HG02571 (cell line): ENCODE measurements around the gene INPP5J.
"Not testable (repeated sequence)": the region's sequence is repeated elsewhere in the genome, so short reads cannot be mapped to it uniquely, and the experiment has no call there.

Source experiments
- ATAC-seq: cut with Tn5 transposase; IDR thresholded peaks from one replicate; pipeline ENCODE4 v1.9.1; 2021; ENCODE audit warnings: mild to moderate bottlenecking, moderate library complexity; ENCODE audit not compliant: unreplicated experiment

The INPP5J gene

DNA sequence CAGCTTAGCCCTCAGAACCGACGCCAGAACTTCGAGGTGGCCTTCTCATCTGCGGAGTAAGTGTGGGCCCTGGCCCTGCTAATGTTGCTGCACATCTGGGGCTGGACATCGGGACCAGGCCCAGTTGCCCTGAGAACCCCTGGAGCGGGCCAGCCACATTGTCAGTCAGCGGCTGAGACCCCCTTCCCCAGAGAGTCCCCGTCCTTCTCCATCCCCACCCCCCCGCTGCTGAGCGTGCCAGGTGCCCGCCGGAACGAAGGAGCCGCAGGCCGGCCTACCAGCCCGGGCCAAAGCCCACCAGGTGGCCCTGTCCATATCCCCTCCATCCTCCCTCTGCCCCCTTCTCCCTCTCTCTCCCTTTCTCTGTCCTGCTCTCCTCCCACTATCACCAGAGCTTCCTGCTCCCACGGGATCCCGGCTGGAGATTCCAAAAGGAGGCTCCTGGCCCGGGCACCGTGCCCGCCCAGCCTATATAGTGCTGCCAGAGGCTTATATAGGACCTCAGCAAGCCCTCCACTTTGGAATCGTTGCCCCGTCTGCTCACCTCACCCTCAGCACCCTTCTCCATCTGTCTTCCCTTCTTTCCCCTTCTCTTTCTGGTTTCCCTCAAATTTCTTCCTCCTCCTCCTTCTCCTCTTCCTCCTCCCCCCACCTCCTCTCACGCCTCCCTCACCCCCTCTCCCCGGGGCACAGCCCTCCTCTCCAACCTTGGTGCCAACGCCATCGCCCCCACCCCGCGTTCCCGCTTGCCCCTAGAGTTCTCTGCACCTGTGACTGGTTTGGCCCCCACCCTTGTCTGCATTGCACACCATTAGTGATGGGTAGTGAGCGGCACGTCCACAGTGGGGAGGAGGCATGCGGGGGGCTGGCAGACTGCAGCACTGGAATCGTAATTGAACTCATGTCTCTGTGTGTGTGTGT is 22.7 kb upstream of the INPP5J start:
- no peak for ATAC-seq

- no peak for ATAC-seq
Measured at GRCh38 chr22:31100762-31101525, 21.8 kb upstream of the INPP5J start.

GRCh38 chr22:31102441-31103081 is 20.2 kb upstream of the INPP5J start:
- no peak for ATAC-seq

- ATAC-seq, result no peak
Measured at GRCh38 chr22:31103111-31103510, 19.7 kb upstream of the INPP5J start.

DNA sequence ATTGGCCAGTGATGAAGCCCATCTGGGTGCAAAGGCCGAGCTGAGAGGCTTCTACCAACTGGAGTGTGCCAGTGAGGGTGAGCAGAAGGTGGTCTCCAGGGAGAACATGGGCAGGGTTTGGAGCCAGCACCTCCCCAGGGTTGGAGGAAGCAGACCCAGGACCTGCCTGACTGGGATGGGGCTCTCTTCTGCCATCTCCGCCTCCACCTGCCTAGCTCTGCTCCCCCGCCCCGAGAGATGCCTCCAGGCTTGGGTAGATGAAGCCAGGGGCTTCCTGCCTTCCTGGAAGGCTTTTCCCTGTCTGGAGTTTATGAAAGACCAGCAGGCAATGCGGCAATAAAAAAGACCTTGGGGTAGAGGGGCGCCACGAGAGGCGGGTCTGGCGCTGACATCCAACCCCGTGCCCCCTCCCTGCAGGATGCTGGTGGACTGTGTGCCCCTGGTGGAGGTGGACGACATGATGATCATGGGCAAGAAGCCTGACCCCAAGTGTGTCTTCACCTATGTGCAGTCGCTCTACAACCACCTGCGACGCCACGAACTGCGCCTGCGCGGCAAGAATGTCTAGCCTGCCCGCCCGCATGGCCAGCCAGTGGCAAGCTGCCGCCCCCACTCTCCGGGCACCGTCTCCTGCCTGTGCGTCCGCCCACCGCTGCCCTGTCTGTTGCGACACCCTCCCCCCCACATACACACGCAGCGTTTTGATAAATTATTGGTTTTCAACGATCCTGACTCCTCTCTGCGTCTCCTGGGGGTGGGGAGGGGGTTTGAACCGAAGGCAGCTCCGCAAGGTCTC is 18.7 kb upstream of the INPP5J start:
- ATAC-seq, result no peak

- no peak for ATAC-seq
Measured at GRCh38 chr22:31104869-31105268, 17.9 kb upstream of the INPP5J start.

DNA sequence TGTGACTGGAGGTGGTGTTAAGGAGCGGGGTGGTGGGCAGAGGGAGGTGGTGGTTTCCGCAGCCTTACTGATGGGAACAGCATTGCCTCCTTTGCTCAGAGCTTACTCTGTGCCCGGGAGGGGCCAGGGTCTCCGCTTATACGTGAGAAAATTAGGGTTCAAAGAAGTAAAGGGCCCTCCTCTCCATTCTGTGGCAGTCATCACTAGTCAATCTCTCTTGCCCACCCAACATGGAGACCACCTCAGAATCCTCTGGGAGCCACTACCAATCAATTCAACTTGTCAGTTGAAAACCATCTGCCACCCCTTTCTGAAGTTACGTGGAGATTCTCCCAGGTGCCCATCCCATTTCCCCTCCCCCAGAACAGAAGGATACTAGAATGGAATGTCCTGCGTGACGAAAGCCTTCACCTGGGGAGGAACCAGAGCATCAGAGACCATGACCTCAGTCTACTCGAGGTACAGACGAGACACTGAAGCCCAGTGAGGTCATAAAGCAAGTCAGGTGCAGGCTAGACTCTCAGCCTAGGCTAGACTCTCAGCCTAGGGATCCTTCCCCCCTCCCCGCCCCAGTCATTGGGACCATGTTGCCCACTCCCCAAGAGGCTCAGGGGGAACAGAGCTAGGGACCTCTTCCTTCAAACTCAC is 17.4 kb upstream of the INPP5J start:
- no peak for ATAC-seq

DNA sequence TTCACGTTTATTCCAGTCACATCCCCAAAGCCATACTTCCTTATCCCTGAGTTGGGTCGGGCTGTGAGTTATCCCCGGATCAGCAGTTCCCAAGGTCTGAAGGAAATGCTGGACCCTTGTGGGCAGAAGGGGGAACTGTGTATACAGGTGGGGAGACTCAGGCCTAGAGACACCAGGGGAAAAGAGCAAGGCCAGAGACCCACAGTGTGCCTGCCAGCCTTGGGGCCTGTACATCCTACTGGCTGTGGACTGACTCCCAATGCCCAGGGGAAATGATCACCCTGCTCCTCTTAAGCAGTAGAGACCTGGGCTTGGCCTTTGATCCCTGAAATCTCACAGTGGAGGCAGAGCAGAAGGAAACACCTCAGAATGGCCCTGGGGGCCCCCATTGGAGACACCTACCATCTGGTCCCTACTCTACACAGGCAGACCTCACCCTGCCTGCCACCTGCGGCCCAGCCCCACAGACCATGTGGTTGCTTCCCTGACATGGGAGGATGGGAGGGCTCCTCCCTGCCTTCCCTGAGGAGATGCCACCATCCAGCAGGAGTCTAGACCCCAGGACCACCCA is 16.7 kb upstream of the INPP5J start:
- ATAC-seq, result no peak

DNA sequence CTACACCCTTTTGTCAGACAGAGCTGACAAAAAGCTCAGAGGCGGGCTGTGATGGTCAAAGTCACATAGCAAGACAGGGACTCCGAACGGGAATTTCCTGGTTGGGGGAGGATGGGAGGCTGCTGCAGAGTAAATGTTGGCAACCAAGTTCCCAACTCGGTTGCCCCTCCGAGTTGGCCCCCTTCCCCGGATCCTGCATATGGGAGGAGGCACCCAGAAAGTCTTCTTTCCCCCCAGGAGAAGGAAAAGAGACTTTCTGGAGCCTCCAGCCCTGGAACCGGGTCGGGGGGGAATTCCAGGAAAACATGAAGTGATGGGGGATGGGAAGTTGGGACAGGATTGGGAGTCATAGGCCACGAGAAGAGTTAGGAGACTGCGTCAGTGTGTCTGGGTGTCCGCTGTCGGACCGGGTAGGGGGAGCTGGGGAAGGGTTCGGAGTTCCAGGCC is 16.0 kb upstream of the INPP5J start:
- no peak for ATAC-seq

DNA sequence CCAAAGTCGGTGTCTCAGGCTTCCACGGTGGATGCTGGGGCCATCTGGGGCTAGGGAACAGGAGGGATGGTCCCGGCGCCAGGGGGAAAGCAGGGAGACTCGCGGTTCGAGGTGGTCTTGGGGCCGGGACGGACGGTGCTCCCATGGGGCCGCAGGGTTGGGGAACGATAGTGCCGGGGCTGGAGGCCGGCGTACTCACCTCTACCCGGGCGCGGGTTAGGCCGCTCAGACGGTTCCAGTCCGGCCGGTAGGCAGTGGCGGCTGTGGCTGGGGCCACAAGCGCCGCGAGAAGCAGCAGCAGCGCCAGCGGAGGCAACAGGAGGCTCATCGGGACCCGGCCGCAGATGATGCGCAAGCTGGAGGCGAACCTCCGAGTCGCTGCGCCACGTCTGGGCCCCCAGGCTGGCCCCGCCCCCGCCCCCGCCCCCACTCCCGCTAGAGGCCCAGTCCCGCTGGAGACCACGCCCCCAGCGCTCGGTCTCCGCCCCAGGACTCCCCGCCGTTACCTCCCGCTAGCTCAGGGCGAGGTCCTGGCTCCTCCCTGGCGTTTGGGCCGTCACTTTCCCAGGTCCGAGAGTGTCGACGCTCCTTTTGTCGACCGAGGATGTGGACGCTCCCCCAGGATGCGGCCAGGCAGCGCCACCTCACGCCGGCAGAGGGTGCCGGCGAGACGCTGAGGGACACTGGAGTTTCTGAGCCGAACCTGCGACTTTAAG is 15.4 kb upstream of the INPP5J start, which contains the start of gene SELENOM:
Gene SELENOM (minus strand): TSS at position 391 of the 716 bp plus-strand sequence. CDS start 63 bp downstream, at position 328.
- ATAC-seq, result peak; percentile 89

DNA sequence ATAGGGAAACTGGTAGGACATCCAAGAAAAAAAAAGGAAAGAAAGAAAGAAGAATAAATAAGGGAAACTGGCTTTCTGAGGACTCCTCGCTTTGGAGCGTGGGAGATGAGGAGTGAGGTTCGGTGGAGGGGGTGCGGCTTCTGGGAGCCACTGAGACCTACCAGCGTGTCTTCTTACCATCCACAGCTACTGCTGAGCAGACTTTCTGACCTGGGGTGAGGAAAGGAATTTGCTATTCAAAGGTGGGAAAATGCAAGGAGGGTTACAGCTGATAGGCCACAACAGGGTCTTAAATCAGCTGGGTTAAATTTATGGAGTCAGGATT is 14.9 kb upstream of the INPP5J start:
- ATAC-seq, result peak; percentile 21

GRCh38 chr22:31112547-31113091 is 10.1 kb upstream of the INPP5J start:
- not testable (repeated sequence) for ATAC-seq

DNA sequence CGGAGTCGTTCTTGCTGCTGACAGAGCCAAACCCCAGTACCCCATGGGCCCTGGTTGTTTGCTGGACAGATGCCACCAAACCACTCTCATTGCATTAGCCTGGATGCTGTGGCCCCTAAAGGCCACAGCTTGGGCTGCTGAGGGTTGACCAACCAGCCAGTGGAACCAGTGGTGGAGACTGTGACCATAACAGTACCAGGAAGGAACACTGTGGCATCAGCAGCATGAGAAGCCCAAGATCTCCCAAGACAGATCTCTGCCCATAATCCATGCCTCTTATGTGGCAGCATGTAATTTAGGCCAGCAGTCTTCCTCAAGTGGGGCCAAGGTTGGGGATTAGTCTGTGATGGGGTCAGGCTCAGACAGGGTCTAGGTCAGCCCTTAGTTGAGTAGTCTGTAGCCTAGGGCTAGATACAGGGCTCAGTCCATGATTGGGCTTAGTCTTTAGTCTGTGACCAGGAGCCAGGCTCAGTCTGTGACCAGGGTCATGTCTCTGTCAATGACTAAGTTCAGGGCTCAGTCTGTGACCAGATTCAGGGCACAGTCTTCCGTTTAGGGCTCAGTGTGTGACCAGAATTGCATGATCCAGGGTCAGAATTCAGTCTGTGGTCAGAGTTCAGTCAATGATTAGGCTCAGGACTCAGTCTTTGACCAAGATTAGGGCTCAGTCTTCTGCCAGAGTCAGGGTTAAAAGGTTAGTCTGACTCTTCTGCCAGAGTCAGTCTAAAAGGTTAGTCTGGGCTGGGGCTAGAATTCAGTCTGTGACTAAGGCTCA is 4.5 kb upstream of the INPP5J start:
- ATAC-seq, result no peak

GRCh38 chr22:31119026-31119717 is 3.6 kb upstream of the INPP5J start:
- no peak for ATAC-seq

DNA sequence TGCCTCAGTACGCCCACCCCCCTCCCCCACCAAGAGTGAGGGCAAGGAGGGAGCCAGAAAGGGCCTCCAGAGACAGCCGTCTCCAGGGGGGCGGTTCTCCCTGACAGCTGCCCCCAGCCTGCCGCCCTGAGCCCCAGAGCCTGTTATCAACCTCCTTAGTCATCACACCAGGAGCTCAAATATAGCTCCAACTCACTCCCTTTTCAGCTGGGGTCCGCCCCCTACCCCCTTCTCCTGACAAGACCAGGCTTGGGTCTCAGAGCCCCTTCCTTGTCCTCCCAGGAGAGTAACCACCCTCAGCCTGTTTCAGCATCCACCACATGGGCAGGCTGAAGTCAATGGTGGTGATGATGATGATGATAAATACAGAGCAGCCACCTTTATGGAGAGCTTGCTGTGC is 2.5 kb upstream of the INPP5J start:
- ATAC-seq, result no peak

DNA sequence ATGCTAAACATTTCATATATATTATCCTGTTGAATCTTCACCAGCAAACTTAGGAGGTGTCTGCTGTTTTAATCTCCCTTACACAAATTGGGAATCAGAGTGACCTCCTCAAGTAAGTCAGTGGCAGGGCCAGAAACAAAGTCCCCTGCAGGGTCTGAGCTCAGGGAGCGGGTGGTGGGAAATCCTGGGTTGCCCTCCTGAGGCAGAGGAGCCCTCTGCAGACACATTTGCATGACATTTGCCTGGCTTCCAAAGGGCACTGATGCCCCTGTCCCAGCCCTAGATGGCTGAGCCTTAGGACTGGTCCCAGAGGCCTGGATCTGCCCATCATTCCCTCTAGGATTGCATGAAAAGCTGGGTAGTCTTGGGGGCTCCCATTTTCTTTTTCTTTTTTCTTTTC is 2.1 kb upstream of the INPP5J start:
- ATAC-seq, result no peak

- ATAC-seq, result no peak
Measured at GRCh38 chr22:31121403-31121802, 1.4 kb upstream of the INPP5J start.

GRCh38 chr22:31122196-31122531 is 602 bp upstream of the INPP5J start:
- no peak for ATAC-seq
